Suprapubic skin (tissue), 3 donors: ENCODE results near the gene PPP1R37.

Experiments
- POLR2AphosphoS5 ChIP-seq, 3 donors: sonication (generic); formaldehyde crosslinking; IDR thresholded peaks; one replicate each; pipeline ENCODE4 v1.6.1; 2017; ENCODE audit warnings: antibody characterized with exemption in 3 of 3
- TF ChIP-seq, protein P1 (sequence below), 2 donors: fragments of 200-600 bp in 1 of 2; fragments of 450-650 bp in 1 of 2; sonication (generic) in 1 of 2; IDR thresholded peaks; one replicate each; pipeline ENCODE4 v1.5.1; 2016 to 2019; ENCODE audit warnings: antibody characterized with exemption in 2 of 2, mild to moderate bottlenecking in 1 of 2, moderate library complexity in 1 of 2

DNA sequence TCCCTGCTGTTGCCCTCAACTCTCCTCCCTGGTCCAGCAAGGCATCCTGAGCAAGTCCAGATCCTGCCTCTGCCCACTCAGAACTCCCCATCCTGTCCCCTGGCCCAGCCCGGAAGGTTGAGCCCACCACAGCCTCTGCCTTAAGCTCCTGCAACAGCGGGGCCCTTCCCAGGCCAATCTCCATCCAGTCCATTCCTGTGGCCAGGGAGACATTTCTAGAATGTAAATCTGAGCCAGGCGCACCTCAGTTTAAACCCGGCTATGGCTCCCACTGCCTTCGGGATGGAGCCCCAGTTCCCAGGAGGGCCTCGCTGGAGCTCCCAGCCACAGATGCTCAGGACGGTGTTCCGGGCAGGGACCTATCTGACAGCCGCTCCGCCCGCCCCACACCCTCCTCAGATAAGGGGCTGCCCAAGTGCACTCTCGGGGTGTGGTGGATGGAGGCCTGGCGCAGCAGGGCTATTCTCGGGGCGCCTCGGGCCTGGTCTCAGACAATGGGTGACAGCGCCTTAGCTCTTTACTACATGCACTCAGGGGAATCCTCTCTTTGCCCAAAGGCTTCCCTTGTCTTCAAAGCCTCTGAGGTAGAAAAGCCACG lies 79.7 kb downstream of the PPP1R37 start:
- TF ChIP-seq, protein P1, sequence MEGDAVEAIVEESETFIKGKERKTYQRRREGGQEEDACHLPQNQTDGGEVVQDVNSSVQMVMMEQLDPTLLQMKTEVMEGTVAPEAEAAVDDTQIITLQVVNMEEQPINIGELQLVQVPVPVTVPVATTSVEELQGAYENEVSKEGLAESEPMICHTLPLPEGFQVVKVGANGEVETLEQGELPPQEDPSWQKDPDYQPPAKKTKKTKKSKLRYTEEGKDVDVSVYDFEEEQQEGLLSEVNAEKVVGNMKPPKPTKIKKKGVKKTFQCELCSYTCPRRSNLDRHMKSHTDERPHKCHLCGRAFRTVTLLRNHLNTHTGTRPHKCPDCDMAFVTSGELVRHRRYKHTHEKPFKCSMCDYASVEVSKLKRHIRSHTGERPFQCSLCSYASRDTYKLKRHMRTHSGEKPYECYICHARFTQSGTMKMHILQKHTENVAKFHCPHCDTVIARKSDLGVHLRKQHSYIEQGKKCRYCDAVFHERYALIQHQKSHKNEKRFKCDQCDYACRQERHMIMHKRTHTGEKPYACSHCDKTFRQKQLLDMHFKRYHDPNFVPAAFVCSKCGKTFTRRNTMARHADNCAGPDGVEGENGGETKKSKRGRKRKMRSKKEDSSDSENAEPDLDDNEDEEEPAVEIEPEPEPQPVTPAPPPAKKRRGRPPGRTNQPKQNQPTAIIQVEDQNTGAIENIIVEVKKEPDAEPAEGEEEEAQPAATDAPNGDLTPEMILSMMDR (IDR thresholded peaks at IDR 0.05): no peak
- TF ChIP-seq POLR2AphosphoS5 (IDR thresholded peaks at IDR 0.05): no peak
